Activated naive CD4-positive, alpha-beta T cell treated with anti-CD3 and anti-CD28 coated beads, Interleukin-2, amount 50 U/mL, for 72 hours (primary cell): ENCODE data around the gene ATP6V1F. TPM values are rescaled to one million over a fixed set of nuclear protein-coding genes. Genes with fewer than 3 reads are reported as not detected.
"Not testable (repeated sequence)": the region's sequence is repeated elsewhere in the genome, so short reads cannot be mapped to it uniquely, and the experiment has no call there.

ENCODE experiments used
- ATAC-seq, 2 donors: fragments of 150-1000 bp; cut with Tn5 transposase; 2 replicates each; pipeline ENCODE4 v1.10.0; 2021; ENCODE audit warnings: mild to moderate bottlenecking in 2 of 2, moderate library complexity in 2 of 2
- DNase-seq, 2 donors: peaks; one replicate each; pipeline ENCODE4 v3.0.0; 2021 to 2022; ENCODE audit warnings: low spot score in 2 of 2
- H3K27ac Mint-ChIP-seq, 2 donors: one replicate each; pipeline ENCODE4 v1.8.0; 2022; ENCODE audit warnings: mild to moderate bottlenecking in 2 of 2, mixed read lengths in 2 of 2
- H3K36me3 Mint-ChIP-seq, 2 donors: one replicate each; pipeline ENCODE4 v1.8.0; 2022; ENCODE audit warnings: mixed read lengths in 2 of 2
- H3K9me3 Mint-ChIP-seq, 2 donors: one replicate each; pipeline ENCODE4 v1.8.0; 2022; ENCODE audit warnings: mixed read lengths in 2 of 2
- total RNA-seq, 2 donors: library from RNA; stranded (reverse); gene quantifications; one replicate each; pipeline ENCODE4 v1.2.3, GENCODE V29; 2022

Gene ATP6V1F
- total RNA-seq, 2 donors from 2014 or later: 104 to 113 TPM

- not testable (repeated sequence) for H3K9me3 Mint-ChIP-seq, H3K36me3 Mint-ChIP-seq, H3K27ac Mint-ChIP-seq, DNase-seq, ATAC-seq
These were observed 50.2 kb downstream of the ATP6V1F start for GRCh38 chr7:128912709-128913495.

GRCh38 chr7:128913870-128914565, 51.4 kb downstream of the ATP6V1F start:
- no peaks in the 10 kb centered on the region for H3K36me3 Mint-ChIP-seq
- no peak for DNase-seq

GRCh38 chr7:128914566-128915151, 52.0 kb downstream of the ATP6V1F start:
- ATAC-seq (peak; percentile 24 to 83), DNase-seq (peak in 1 of 2 donors; percentile 52)
- Mint-ChIP-seq H3K27ac (no peak overlapping the region), H3K36me3 (no peaks in the 10 kb centered on the region), H3K9me3 (no peaks in the 10 kb centered on the region)

More at GRCh38 chr7:128913870-128914565, 51.4 kb downstream of the ATP6V1F start:
- no peak overlapping the region for H3K27ac Mint-ChIP-seq
- no peaks in the 10 kb centered on the region for H3K9me3 Mint-ChIP-seq
- no peak for ATAC-seq

- Mint-ChIP-seq H3K9me3 (no peaks in the 10 kb centered on the region), H3K27ac (no peak overlapping the region), H3K36me3 (no peaks in the 10 kb centered on the region)
- ATAC-seq (no peak), DNase-seq (peak in 1 of 2 donors; percentile 50)
These were observed 52.7 kb downstream of the ATP6V1F start for GRCh38 chr7:128915271-128915819.

Other genes with a start within 250 kb of the ATP6V1F start
- gene GARIN1A, start 190.6 kb upstream of the ATP6V1F start, total RNA-seq: 1 to 10 TPM in 1 of 2 donors, under 1 TPM in 1; 0.14 to 1.1 TPM
- gene CALU, start 123.5 kb upstream of the ATP6V1F start, total RNA-seq: 10 to 100 TPM; 28.6 to 48.9 TPM
- not detected for gene OPN1SW, start 87.1 kb upstream of the ATP6V1F start, total RNA-seq
- 10 to 100 TPM in 1 of 2 donors, 1 to 10 TPM in 1; 6.7 to 20.3 TPM for gene CCDC136, start 70.9 kb upstream of the ATP6V1F start, total RNA-seq
- under 1 TPM; 0.02 to 0.14 TPM for gene FLNC, start 32.5 kb upstream of the ATP6V1F start, total RNA-seq
- gene KCP, start 47.9 kb downstream of the ATP6V1F start, total RNA-seq: under 1 TPM; 0.16 TPM
- 1 to 10 TPM; 6.1 to 9.7 TPM for gene IRF5, start 75.1 kb downstream of the ATP6V1F start, total RNA-seq
- gene TNPO3, start 192.3 kb downstream of the ATP6V1F start, total RNA-seq: 10 to 100 TPM; 60.4 to 67.3 TPM